Measurements from ENCODE around the gene MAFF.
A peak's percentile ranks its signal among the peaks of the same experiment; 100 is the strongest.

MAFF gene

GRCh38 chr22:38250643-38251340 lies 49.0 kb downstream of the MAFF start:
- no peak for DNase-seq

- DNase-seq, result no peak
Observed at GRCh38 chr22:38251341-38251692, 49.5 kb downstream of the MAFF start.

- no peak for DNase-seq
Observed at GRCh38 chr22:38255697-38256096, 53.9 kb downstream of the MAFF start.

GRCh38 chr22:38257181-38257580 lies 55.4 kb downstream of the MAFF start:
- DNase-seq, result no peak

- DNase-seq, result no peak
Observed at GRCh38 chr22:38257650-38258250, 56.0 kb downstream of the MAFF start.

- DNase-seq, result no peak
Observed at GRCh38 chr22:38258895-38259294, 57.1 kb downstream of the MAFF start.

GRCh38 chr22:38259370-38259769 lies 57.6 kb downstream of the MAFF start:
- no peak for DNase-seq

- no peak for DNase-seq
Observed at GRCh38 chr22:38260761-38261681, 59.2 kb downstream of the MAFF start.

GRCh38 chr22:38262051-38262795 lies 60.4 kb downstream of the MAFF start:
- peak; percentile 7 for DNase-seq

GRCh38 chr22:38264322-38264843 lies 62.6 kb downstream of the MAFF start:
- no peak for DNase-seq

Measured in NK-92 treated with Interleukin-12 subunit alpha and Interleukin-12 subunit beta, amount 100 ng/mL, for 24 hours (cell line).